A673 (cell line): Measurements from ENCODE around the gene MTG2. TPM values are rescaled to one million over a fixed set of nuclear protein-coding genes. Genes with fewer than 3 reads are reported as not detected.

Experiments used
- BruUV-seq: library from RNA; stranded (reverse); fragments of 400-500 nt; replicated peaks from 2 replicates; lab custom pipeline; 2021; lab: Mats Ljungman, UMichigan
- CTCF ChIA-PET: fragments of 300-600 bp; sonication (Branson Sonifier 250); formaldehyde crosslinking; loops from one replicate; lab custom pipeline; 2022; ENCODE audit warnings: antibody characterized with exemption; lab: Charles Lee
- POLR2A ChIA-PET: fragments of 300-600 bp; sonication (Branson Sonifier 250); formaldehyde crosslinking; loops from one replicate; lab custom pipeline; 2022; ENCODE audit warnings: antibody characterized with exemption; ENCODE audit not compliant: low non-redundant PET; lab: Charles Lee
- DNase-seq: peaks from one replicate; pipeline ENCODE4 v3.0.0-alpha.2; 2015; ENCODE audit warnings: low spot score
- H3K27ac ChIP-seq: fragments of 200-600 bp; sonication (generic); 2 replicates; pipeline ENCODE4 v1.5.1; 2016; ENCODE audit warnings: mixed run types, low read depth, mild to moderate bottlenecking, mixed read lengths, antibody characterized with exemption, low read length; ENCODE audit not compliant: poor library complexity, severe bottlenecking
- H3K27me3 ChIP-seq: fragments of 200-600 bp; sonication (generic); replicated peaks from 2 replicates; pipeline ENCODE4 v1.6.1; 2017; ENCODE audit warnings: mixed run types, low read depth, mild to moderate bottlenecking, mixed read lengths, antibody characterized with exemption, low read length; ENCODE audit not compliant: insufficient read depth, poor library complexity
- H3K36me3 ChIP-seq: fragments of 200-600 bp; sonication (generic); 2 replicates; pipeline ENCODE4 v1.6.1; 2016; ENCODE audit warnings: mixed run types, mild to moderate bottlenecking, mixed read lengths, antibody characterized with exemption, low read length; ENCODE audit not compliant: insufficient read depth, poor library complexity, severe bottlenecking
- H3K4me1 ChIP-seq: fragments of 200-600 bp; sonication (generic); 2 replicates; pipeline ENCODE4 v1.6.1; 2017; ENCODE audit warnings: mixed run types, mild to moderate bottlenecking, mixed read lengths, antibody characterized with exemption, low read length; ENCODE audit not compliant: insufficient read depth, poor library complexity, severe bottlenecking
- H3K4me3 ChIP-seq: fragments of 200-600 bp; sonication (generic); 2 replicates; pipeline ENCODE4 v1.5.1; 2016; ENCODE audit warnings: low read depth, mixed run types, mild to moderate bottlenecking, mixed read lengths, low read length; ENCODE audit not compliant: poor library complexity, severe bottlenecking
- H3K9me3 ChIP-seq: fragments of 200-600 bp; sonication (generic); 2 replicates; pipeline ENCODE4 v1.6.1; 2016; ENCODE audit warnings: mixed run types, low read depth, mild to moderate bottlenecking, mixed read lengths, antibody characterized with exemption, low read length; ENCODE audit not compliant: poor library complexity, severe bottlenecking
- CTCF ChIP-seq: fragments of 300-800, 200-600 bp; sonication (generic); conservative IDR thresholded peaks from 2 replicates; pipeline ENCODE4 v1.5.1; 2017; ENCODE audit warnings: low read depth, mild to moderate bottlenecking, antibody characterized with exemption, low read length, moderate library complexity, mixed read lengths
- EZH2 ChIP-seq: fragments of 200-600 bp; sonication (generic); IDR thresholded peaks from 2 replicates; pipeline ENCODE4 v1.6.1; 2017; ENCODE audit warnings: borderline replicate concordance, low read depth, mild to moderate bottlenecking, mixed read lengths, antibody characterized with exemption, low read length; ENCODE audit not compliant: poor library complexity, severe bottlenecking
- intact Hi-C: fragments of 100-400 bp; cut with micrococcal nuclease; formaldehyde crosslinking; loops from one replicate; pipeline ENCODE4 v1.10.0; 2022; ENCODE audit not compliant: unreplicated experiment
- total RNA-seq: library from RNA; stranded (reverse); gene quantifications from 2 replicates; pipeline ENCODE4 v1.2.3, GENCODE V29; 2021

The MTG2 gene
- total RNA-seq, 1 experiment from 2014 or later, result 40.9 TPM

GRCh38 chr20:62186887-62187866, 4.3 kb downstream of the MTG2 start:
- intact Hi-C loops, result no loop called here
- no TSS peak for BruUV-seq
- no peak for DNase-seq

GRCh38 chr20:62190639-62191411, 8.0 kb downstream of the MTG2 start:
- no peak for TF ChIP-seq CTCF
- TF ChIP-seq EZH2, result no peak
- no peaks in the 10 kb centered on the region for H3K4me1 ChIP-seq
- ChIA-PET POLR2A (no interaction called here), CTCF (no interaction called here)
- intact Hi-C loops, result no loop called here
- peak overlapping the region; percentile 42 for H3K27ac ChIP-seq
- no peaks in the 10 kb centered on the region for H3K9me3 ChIP-seq
- no peaks in the 10 kb centered on the region for H3K27me3 ChIP-seq
- DNase-seq, result no peak
- no peak overlapping the region for H3K4me3 ChIP-seq
- BruUV-seq, result no TSS peak
- H3K36me3 ChIP-seq, result peaks cover 22% of the 10 kb centered on the region

More at GRCh38 chr20:62186887-62187866, 4.3 kb downstream of the MTG2 start:
- peaks cover under 1% of the 10 kb centered on the region for H3K4me1 ChIP-seq
- H3K4me3 ChIP-seq, result no peak overlapping the region
- no peaks in the 10 kb centered on the region for H3K27me3 ChIP-seq
- peaks cover 11% of the 10 kb centered on the region for H3K36me3 ChIP-seq
- H3K9me3 ChIP-seq, result no peaks in the 10 kb centered on the region
- ChIA-PET CTCF (no interaction called here), POLR2A (no interaction called here)
- H3K27ac ChIP-seq, result no peak overlapping the region
- TF ChIP-seq CTCF (no peak), EZH2 (no peak)

- no TSS peak for BruUV-seq
- H3K27me3 ChIP-seq, result no peaks in the 10 kb centered on the region
- ChIA-PET POLR2A (no interaction called here), CTCF (no interaction called here)
- no peak overlapping the region for H3K27ac ChIP-seq
- no peak for TF ChIP-seq EZH2
- no peaks in the 10 kb centered on the region for H3K9me3 ChIP-seq
- peaks cover 28% of the 10 kb centered on the region for H3K36me3 ChIP-seq
- no peaks in the 10 kb centered on the region for H3K4me1 ChIP-seq
- H3K4me3 ChIP-seq, result no peak overlapping the region
- DNase-seq, result no peak
- intact Hi-C loops, result no loop called here
Measured at GRCh38 chr20:62191781-62192559, 9.1 kb downstream of the MTG2 start.
